ENCODE data around the gene LRATD1. TPM values are rescaled to one million over a fixed set of nuclear protein-coding genes. Genes with fewer than 3 reads are reported as not detected.

The LRATD1 gene
- total RNA-seq, 1 donor from 2014 or later, result 32.7 TPM

DNA sequence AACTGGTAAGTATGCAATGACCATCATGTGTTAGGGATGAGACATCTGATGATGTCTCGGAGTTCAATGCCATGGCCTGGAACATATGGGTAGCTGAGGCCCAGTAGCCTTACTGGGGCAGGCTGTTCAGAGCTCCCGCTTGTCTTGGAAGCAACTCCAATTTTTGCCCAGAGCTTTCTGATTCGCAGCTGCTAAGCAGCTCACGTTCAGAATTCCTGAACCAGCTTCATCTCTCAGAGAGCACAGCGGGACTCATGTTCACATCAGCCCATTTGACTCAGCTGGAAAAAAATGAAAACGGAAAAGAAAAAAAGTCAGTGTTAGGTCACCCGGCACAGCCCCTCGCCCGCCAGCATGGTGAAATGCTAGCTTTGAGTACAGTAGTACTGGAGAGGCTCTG lies 16.8 kb upstream of the LRATD1 start:
- no peak overlapping the region for H3K4me3 ChIP-seq
- TF ChIP-seq, protein P1, sequence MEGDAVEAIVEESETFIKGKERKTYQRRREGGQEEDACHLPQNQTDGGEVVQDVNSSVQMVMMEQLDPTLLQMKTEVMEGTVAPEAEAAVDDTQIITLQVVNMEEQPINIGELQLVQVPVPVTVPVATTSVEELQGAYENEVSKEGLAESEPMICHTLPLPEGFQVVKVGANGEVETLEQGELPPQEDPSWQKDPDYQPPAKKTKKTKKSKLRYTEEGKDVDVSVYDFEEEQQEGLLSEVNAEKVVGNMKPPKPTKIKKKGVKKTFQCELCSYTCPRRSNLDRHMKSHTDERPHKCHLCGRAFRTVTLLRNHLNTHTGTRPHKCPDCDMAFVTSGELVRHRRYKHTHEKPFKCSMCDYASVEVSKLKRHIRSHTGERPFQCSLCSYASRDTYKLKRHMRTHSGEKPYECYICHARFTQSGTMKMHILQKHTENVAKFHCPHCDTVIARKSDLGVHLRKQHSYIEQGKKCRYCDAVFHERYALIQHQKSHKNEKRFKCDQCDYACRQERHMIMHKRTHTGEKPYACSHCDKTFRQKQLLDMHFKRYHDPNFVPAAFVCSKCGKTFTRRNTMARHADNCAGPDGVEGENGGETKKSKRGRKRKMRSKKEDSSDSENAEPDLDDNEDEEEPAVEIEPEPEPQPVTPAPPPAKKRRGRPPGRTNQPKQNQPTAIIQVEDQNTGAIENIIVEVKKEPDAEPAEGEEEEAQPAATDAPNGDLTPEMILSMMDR (IDR thresholded peaks at IDR 0.05), result no peak
- no peak for TF ChIP-seq POLR2A (IDR thresholded peaks at IDR 0.05)
- TF ChIP-seq POLR2AphosphoS5 (IDR thresholded peaks at IDR 0.05; ENCODE audit: insufficient read depth in 1 of 2, low read depth in 1 of 2), result no peak
- no peak for DNase-seq (ENCODE audit: extremely low spot score in 2 of 2)
- intact Hi-C loops (cut with DNase I), result no loop called here
- H3K9me3 ChIP-seq, result no peaks in the 10 kb centered on the region
- no peaks in the 10 kb centered on the region for H3K36me3 ChIP-seq
- H3K4me1 ChIP-seq, result no peaks in the 10 kb centered on the region
- H3K27me3 ChIP-seq, result no peaks in the 10 kb centered on the region
- H3K27ac ChIP-seq, result no peak overlapping the region

DNA sequence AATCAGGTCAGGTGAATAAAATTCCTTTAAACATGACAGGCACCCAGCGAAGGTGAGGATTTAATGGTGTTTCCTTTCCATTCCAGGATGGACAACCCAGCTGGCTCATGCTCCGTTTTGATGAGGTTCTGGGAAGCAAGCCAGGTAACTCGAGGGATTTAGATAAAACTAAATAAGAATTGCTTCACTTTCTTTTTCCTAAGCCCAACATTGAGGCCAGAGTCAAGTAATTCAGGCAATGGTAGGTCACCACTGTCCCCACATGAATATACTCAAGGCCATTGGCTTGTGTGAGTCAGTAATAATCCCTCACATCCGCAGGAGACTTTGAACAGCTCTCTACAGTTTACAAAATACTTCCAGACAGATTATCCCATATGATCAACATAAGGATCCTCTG lies 16.2 kb upstream of the LRATD1 start:
- Histone ChIP-seq H3K27ac (no peak overlapping the region), H3K36me3 (no peaks in the 10 kb centered on the region), H3K4me3 (no peak overlapping the region), H3K27me3 (no peaks in the 10 kb centered on the region), H3K4me1 (no peaks in the 10 kb centered on the region), H3K9me3 (no peaks in the 10 kb centered on the region)
- TF ChIP-seq POLR2AphosphoS5 (IDR thresholded peaks at IDR 0.05; ENCODE audit: insufficient read depth in 1 of 2, low read depth in 1 of 2), result no peak
- TF ChIP-seq, protein P1 (IDR thresholded peaks at IDR 0.05), result no peak
- TF ChIP-seq POLR2A (IDR thresholded peaks at IDR 0.05), result no peak
- intact Hi-C loops (cut with DNase I), result no loop called here
- no peak for DNase-seq (ENCODE audit: extremely low spot score in 2 of 2)

DNA sequence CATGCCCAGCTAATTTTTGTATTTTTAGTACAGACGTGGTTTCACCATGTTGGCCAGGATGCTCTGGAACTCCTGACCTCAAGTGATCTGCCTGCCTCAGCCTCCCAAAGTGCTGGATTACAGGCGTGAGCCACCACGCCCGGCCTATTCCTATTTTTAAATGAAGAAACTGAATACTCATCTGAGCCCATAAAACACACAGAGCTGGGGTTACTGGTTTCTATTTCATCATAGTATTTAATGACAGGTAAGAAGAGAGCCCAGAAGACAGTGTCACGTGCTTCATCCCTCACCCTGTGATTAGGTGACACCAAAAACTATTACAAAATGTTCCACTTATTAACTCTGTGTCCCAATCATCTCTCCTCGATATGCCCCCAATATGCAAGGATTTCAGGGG lies 15.6 kb upstream of the LRATD1 start:
- Histone ChIP-seq H3K4me1 (no peaks in the 10 kb centered on the region), H3K9me3 (no peaks in the 10 kb centered on the region), H3K4me3 (no peak overlapping the region), H3K36me3 (no peaks in the 10 kb centered on the region), H3K27ac (no peak overlapping the region), H3K27me3 (no peaks in the 10 kb centered on the region)
- TF ChIP-seq, protein P1 (IDR thresholded peaks at IDR 0.05), result no peak
- TF ChIP-seq POLR2A (IDR thresholded peaks at IDR 0.05) (no peak), POLR2AphosphoS5 (IDR thresholded peaks at IDR 0.05; ENCODE audit: insufficient read depth in 1 of 2, low read depth in 1 of 2) (no peak)
- no peak for DNase-seq (ENCODE audit: extremely low spot score in 2 of 2)
- intact Hi-C loops (cut with DNase I), result no loop called here

DNA sequence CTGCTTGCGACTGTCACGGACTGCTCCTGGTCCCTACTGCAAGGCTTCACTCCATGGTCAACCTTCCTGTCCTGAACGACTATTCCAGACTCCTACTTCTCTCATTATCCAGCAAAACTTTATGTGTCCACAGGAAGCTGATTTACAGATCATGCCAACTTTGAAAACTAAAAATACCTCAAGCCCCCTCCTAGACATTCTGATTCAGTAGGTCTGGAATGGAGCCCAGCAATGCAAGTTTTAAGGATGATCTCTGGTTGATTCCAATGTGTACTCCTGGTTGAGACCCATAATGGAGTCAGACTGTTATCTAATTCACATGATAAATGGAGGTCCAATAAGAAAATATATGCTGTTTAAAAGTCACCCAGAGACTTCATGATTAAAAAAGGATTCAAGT lies 13.1 kb upstream of the LRATD1 start:
- Histone ChIP-seq H3K9me3 (no peaks in the 10 kb centered on the region), H3K27me3 (no peaks in the 10 kb centered on the region), H3K4me1 (no peaks in the 10 kb centered on the region), H3K27ac (no peak overlapping the region), H3K4me3 (no peak overlapping the region), H3K36me3 (no peaks in the 10 kb centered on the region)
- no peak for DNase-seq (ENCODE audit: extremely low spot score in 2 of 2)
- TF ChIP-seq, protein P1 (IDR thresholded peaks at IDR 0.05), result no peak
- TF ChIP-seq POLR2AphosphoS5 (IDR thresholded peaks at IDR 0.05; ENCODE audit: insufficient read depth in 1 of 2, low read depth in 1 of 2) (no peak), POLR2A (IDR thresholded peaks at IDR 0.05) (no peak)
- intact Hi-C loops (cut with DNase I), result no loop called here

DNA sequence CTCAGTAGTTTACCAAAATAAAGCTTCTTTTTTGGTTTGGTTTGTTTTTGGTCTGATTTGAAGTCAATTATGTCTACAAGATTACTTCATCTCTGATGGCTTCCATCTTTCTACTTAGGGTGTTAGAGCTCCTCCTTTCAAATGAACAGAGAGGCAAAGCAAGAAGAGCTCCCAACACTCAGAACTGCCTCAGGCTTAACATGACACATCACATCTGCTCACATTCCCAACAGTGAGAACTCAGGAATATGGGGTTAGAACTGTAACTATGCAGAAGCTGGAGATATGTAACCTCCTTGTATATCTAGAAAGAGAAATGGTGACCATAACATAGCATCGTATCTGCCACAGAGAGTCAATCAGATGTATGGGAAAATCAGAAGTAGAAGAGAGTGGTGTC lies 11.4 kb upstream of the LRATD1 start:
- Histone ChIP-seq H3K36me3 (no peaks in the 10 kb centered on the region), H3K9me3 (no peaks in the 10 kb centered on the region), H3K4me3 (no peak overlapping the region), H3K27ac (no peak overlapping the region), H3K27me3 (no peaks in the 10 kb centered on the region), H3K4me1 (no peaks in the 10 kb centered on the region)
- intact Hi-C loops (cut with DNase I), result no loop called here
- TF ChIP-seq POLR2A (IDR thresholded peaks at IDR 0.05) (no peak), POLR2AphosphoS5 (IDR thresholded peaks at IDR 0.05; ENCODE audit: insufficient read depth in 1 of 2, low read depth in 1 of 2) (no peak)
- TF ChIP-seq, protein P1 (IDR thresholded peaks at IDR 0.05), result no peak
- no peak for DNase-seq (ENCODE audit: extremely low spot score in 2 of 2)
